Esophagus (tissue), 2 donors: ENCODE data around the gene CFAP65. TPM values are rescaled to one million over a fixed set of nuclear protein-coding genes. Genes with fewer than 3 reads are reported as not detected.

Experiments
- H3K27ac ChIP-seq, 2 donors: one replicate each; pipeline ENCODE4 v1.5.1; 2013; ENCODE audit warnings: low read depth in 2 of 2, mild to moderate bottlenecking in 2 of 2, inconsistent platforms in 1 of 2, low read length in 1 of 2, moderate library complexity in 1 of 2
- H3K27me3 ChIP-seq, 2 donors: one replicate each; pipeline ENCODE4 v1.6.1; 2013; ENCODE audit warnings: low read length in 2 of 2, control low read depth in 1 of 2, mild to moderate bottlenecking in 1 of 2; ENCODE audit not compliant: insufficient read depth in 2 of 2, control insufficient read depth in 1 of 2
- H3K36me3 ChIP-seq, 2 donors: one replicate each; pipeline ENCODE4 v1.6.1; 2013; ENCODE audit warnings: low read length in 1 of 2; ENCODE audit not compliant: control insufficient read depth in 2 of 2, insufficient read depth in 2 of 2
- H3K4me1 ChIP-seq, 2 donors: one replicate each; pipeline ENCODE4 v1.6.1; 2013; ENCODE audit warnings: low read length in 1 of 2; ENCODE audit not compliant: control insufficient read depth in 2 of 2, insufficient read depth in 2 of 2
- H3K4me3 ChIP-seq, 2 donors: one replicate each; pipeline ENCODE4 v1.5.1; 2013; ENCODE audit warnings: low read length in 2 of 2, mild to moderate bottlenecking in 2 of 2, low read depth in 1 of 2, moderate library complexity in 1 of 2
- H3K9me3 ChIP-seq, 2 donors: one replicate each; pipeline ENCODE4 v1.6.1; 2013; ENCODE audit warnings: mild to moderate bottlenecking in 2 of 2, low read depth in 1 of 2, low read length in 1 of 2, moderate library complexity in 1 of 2; ENCODE audit not compliant: control insufficient read depth in 2 of 2, insufficient read depth in 1 of 2
- WGBS, 2 donors: extraction: QIAGEN DNeasy Blood & Tissue Kit; methylation state at CpG; one replicate each; pipeline ENCODE4 v1.1.7; 2013; 5-methylcytosine and 5-hydroxymethylcytosine counted together
- polyA plus RNA-seq, 2 donors: library from polyadenylated mRNA; stranded (reverse); fragments of 200-250 nt; gene quantifications; one replicate each; pipeline ENCODE4 v1.2.3, GENCODE V29; 2013
- donor health status: healthy with polysubstance abuse.
- donor health status: Bipolar disorder and iron deficiency.

CFAP65 gene
- polyA plus RNA-seq, 2 donors: 0.01 TPM; not detected in 1

DNA sequence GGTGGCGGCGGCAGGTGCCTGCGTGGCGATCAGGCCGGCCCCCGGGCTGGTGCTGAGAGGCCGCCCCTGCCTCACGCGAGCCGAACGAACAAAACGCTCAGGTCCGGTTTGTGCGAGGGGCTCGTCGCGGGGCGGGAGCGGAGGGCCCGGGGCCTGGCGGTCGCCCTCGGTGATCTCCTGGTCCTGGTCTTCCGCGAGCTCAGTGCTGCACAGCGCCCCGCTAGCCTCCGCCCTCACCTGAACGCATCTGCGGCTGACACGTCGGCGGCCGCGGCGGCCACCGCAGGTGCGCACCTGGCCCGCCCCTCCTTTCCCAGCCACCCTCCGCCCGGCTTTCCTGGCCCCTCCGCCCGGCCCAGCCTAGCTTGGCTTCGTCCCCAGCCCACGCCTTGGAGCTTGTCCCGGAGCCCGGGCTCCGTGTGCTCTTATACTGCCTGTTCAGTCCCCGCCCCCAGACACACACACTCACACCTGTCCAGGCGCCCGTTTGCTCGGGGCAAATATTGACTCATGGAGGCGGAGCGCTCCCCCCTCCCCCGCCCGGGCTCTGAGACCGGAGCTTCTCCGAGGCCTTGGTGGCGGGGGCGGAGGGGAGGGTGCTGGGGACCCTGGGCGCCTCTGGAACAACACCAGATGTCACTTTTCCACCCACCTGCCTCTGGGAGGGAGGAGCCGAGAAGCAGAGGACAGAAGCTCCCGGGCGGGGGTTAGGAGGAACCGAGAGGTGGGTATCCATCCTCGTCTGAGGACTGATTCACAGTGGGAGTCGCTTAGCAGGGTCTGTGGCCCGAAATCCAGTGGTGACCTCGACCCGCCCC, 39.5 kb downstream of the CFAP65 start:
- peak overlapping the region; percentile 46 to 50 for H3K4me3 ChIP-seq
- 1 to 2% methylated on average over 40 to 70 of the region's 70 CpGs for WGBS, 2 donors
- no peaks in the 10 kb centered on the region for H3K9me3 ChIP-seq
- H3K27ac ChIP-seq: peak overlapping the region; percentile 55 to 74
- H3K27me3 ChIP-seq: peaks cover 0 to 7% of the 10 kb centered on the region in 2 donors
- peaks cover 6 to 17% of the 10 kb centered on the region in 2 donors for H3K4me1 ChIP-seq
- H3K36me3 ChIP-seq: no peaks in the 10 kb centered on the region

GRCh38 chr2:219001100-219001576, 40.2 kb downstream of the CFAP65 start:
- H3K36me3 ChIP-seq: no peaks in the 10 kb centered on the region
- H3K27me3 ChIP-seq: peaks cover 0 to 7% of the 10 kb centered on the region in 2 donors
- no peaks in the 10 kb centered on the region for H3K9me3 ChIP-seq
- H3K4me3 ChIP-seq: peak overlapping the region; percentile 46 to 50
- 9 to 12% methylated on average over 21 to 26 of the region's 26 CpGs for WGBS, 2 donors
- peak overlapping the region; percentile 55 to 74 for H3K27ac ChIP-seq
- H3K4me1 ChIP-seq: peaks cover 6 to 20% of the 10 kb centered on the region in 2 donors

GRCh38 chr2:219000569-219000960, 40.8 kb downstream of the CFAP65 start:
- H3K9me3 ChIP-seq: no peaks in the 10 kb centered on the region
- peak overlapping the region in 1 of 2 donors; percentile 74 for H3K27ac ChIP-seq
- peaks cover 6 to 20% of the 10 kb centered on the region in 2 donors for H3K4me1 ChIP-seq
- no peaks in the 10 kb centered on the region for H3K36me3 ChIP-seq
- 20 to 35% methylated on average over 8 of the region's 8 CpGs for WGBS, 2 donors
- H3K27me3 ChIP-seq: peaks cover 0 to 7% of the 10 kb centered on the region in 2 donors
- H3K4me3 ChIP-seq: peak overlapping the region; percentile 46 to 50

GRCh38 chr2:218999881-219000568, 41.3 kb downstream of the CFAP65 start:
- H3K27me3 ChIP-seq: peaks cover 0 to 9% of the 10 kb centered on the region in 2 donors
- no peaks in the 10 kb centered on the region for H3K36me3 ChIP-seq
- H3K9me3 ChIP-seq: no peaks in the 10 kb centered on the region
- H3K4me1 ChIP-seq: peaks cover 6 to 20% of the 10 kb centered on the region in 2 donors
- H3K4me3 ChIP-seq: peak overlapping the region in 1 of 2 donors; percentile 46
- peak overlapping the region in 1 of 2 donors; percentile 74 for H3K27ac ChIP-seq
- 25 to 29% methylated on average over 9 of the region's 9 CpGs for WGBS, 2 donors

DNA sequence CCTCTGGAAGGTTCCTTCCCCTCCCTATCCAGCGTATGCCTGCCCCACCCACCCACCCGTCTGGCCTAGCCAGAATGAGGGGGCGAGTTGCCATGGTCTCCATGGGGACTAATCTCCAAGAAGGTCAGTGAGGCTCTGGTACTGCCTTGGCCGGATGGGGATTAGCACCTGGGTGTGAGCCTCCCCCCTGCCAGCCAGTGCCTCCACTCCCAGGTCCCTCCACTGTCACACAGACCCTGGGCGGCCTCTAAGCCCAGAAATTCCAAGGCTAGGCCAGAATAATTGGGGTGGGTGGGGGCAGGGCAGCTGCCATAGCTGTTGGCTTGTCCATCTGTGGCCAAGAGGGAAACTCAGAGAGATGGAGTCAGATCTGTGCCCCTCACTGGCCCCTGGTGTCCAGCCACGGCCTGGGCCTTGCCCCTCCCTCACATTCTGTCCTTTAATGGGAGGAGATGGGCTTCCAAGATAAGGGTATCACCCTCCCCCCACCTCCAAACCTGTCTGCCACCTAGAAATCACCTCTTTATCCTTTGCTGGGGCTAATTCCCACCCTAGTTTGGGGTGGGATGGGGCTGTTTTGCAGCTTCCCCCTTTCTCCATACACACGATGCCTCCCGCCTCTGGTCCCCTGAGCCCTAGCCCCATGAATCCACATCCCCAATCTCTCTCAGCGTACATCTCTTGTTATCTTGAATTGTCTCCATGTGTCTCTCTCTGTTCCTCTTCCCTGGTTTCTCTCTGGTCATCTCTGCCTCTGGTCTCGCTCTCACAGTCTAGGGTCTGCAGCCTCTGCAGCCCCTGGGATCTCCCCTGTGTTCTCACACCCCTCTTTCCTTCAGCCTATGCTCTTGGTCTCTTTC, 42.1 kb downstream of the CFAP65 start:
- peaks cover 0 to 12% of the 10 kb centered on the region in 2 donors for H3K27me3 ChIP-seq
- 46 to 55% methylated on average over 10 of the region's 10 CpGs for whole genome bisulfite sequencing, 2 donors
- H3K36me3 ChIP-seq: no peaks in the 10 kb centered on the region
- peaks cover 6 to 20% of the 10 kb centered on the region in 2 donors for H3K4me1 ChIP-seq
- H3K9me3 ChIP-seq: no peaks in the 10 kb centered on the region
- H3K4me3 ChIP-seq: no peak overlapping the region
- peak overlapping the region; percentile 13 to 74 for H3K27ac ChIP-seq

GRCh38 chr2:218998414-218999002, 42.8 kb downstream of the CFAP65 start:
- H3K4me1 ChIP-seq: peaks cover 6 to 22% of the 10 kb centered on the region in 2 donors
- peak overlapping the region; percentile 29 to 72 for H3K27ac ChIP-seq
- no peak overlapping the region for H3K4me3 ChIP-seq
- WGBS, 2 donors: 48 to 59% methylated on average over 12 of the region's 12 CpGs
- no peaks in the 10 kb centered on the region for H3K9me3 ChIP-seq
- H3K36me3 ChIP-seq: no peaks in the 10 kb centered on the region
- peaks cover 0 to 12% of the 10 kb centered on the region in 2 donors for H3K27me3 ChIP-seq

- peaks cover 0 to 18% of the 10 kb centered on the region in 2 donors for H3K27me3 ChIP-seq
- H3K4me1 ChIP-seq: peaks cover 8 to 24% of the 10 kb centered on the region in 2 donors
- H3K36me3 ChIP-seq: no peaks in the 10 kb centered on the region
- H3K4me3 ChIP-seq: no peak overlapping the region
- H3K27ac ChIP-seq: peak overlapping the region in 1 of 2 donors; percentile 36
- no peaks in the 10 kb centered on the region for H3K9me3 ChIP-seq
- 32 to 39% methylated on average over 2 of the region's 2 CpGs for WGBS, 2 donors
Observed at GRCh38 chr2:218997731-218998130, 43.6 kb downstream of the CFAP65 start.

DNA sequence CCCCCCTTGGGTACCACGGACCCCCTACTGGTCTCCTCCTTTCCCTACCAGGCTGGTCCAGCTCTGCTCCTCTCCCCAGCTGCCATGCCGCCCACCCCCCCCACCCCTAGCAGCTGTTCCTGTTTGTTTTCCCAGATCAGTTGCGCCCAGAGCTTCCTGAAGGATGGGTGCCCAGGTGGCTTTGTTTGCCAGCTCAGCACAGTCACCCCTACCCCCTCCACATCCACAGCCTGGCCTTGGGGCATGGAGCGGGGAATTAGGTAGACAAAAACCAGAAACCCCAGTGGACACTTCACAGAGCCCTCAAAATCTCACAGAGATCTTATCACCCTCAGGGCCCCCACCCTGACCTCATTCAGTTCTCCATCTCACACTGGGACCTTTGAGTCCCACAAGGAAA, 44.4 kb downstream of the CFAP65 start:
- H3K4me3 ChIP-seq: no peak overlapping the region
- WGBS, 2 donors: 38 to 43% methylated on average over 3 to 4 of the region's 4 CpGs
- no peaks in the 10 kb centered on the region for H3K9me3 ChIP-seq
- no peaks in the 10 kb centered on the region for H3K36me3 ChIP-seq
- H3K4me1 ChIP-seq: peaks cover 7 to 18% of the 10 kb centered on the region in 2 donors
- peaks cover 0 to 26% of the 10 kb centered on the region in 2 donors for H3K27me3 ChIP-seq
- H3K27ac ChIP-seq: peak overlapping the region in 1 of 2 donors; percentile 36
